ENCODE data around the gene EXOC3. TPM values are rescaled to one million over a fixed set of nuclear protein-coding genes. Genes with fewer than 3 reads are reported as not detected.

EXOC3 gene
- total RNA-seq, 2 donors from 2014 or later = 71.3 to 86.3 TPM

GRCh38 chr5:432928-433791, 9.8 kb upstream of the EXOC3 start:
- DNase-seq = no peak

GRCh38 chr5:433836-434235, 9.1 kb upstream of the EXOC3 start:
- H3K4me1 Mint-ChIP-seq = no peaks in the 10 kb centered on the region
- H3K4me3 Mint-ChIP-seq = no peak overlapping the region
- H3K36me3 Mint-ChIP-seq (ENCODE audit: low read depth) = no peaks in the 10 kb centered on the region
- no peaks in the 10 kb centered on the region for H3K9me3 ChIP-seq (ENCODE audit: control insufficient read depth, low read length, poor library complexity, severe bottlenecking)
- ATAC-seq (no peak), DNase-seq (no peak)
- H3K27ac Mint-ChIP-seq = no peak overlapping the region
- peaks cover 45% of the 10 kb centered on the region for H3K27me3 Mint-ChIP-seq

More at GRCh38 chr5:432928-433791, 9.8 kb upstream of the EXOC3 start:
- peaks cover 48% of the 10 kb centered on the region for H3K27me3 Mint-ChIP-seq
- H3K36me3 Mint-ChIP-seq (ENCODE audit: low read depth) = no peaks in the 10 kb centered on the region
- no peak overlapping the region for H3K27ac Mint-ChIP-seq
- ATAC-seq = no peak
- H3K9me3 ChIP-seq (ENCODE audit: control insufficient read depth, low read length, poor library complexity, severe bottlenecking) = no peaks in the 10 kb centered on the region
- no peaks in the 10 kb centered on the region for H3K4me1 Mint-ChIP-seq
- H3K4me3 Mint-ChIP-seq = no peak overlapping the region

- no peak for ATAC-seq
- Mint-ChIP-seq H3K36me3 (ENCODE audit: low read depth) (no peaks in the 10 kb centered on the region), H3K4me3 (no peak overlapping the region), H3K27ac (no peak overlapping the region), H3K27me3 (peaks cover 45% of the 10 kb centered on the region), H3K4me1 (no peaks in the 10 kb centered on the region)
- no peak for DNase-seq
- no peaks in the 10 kb centered on the region for H3K9me3 ChIP-seq (ENCODE audit: control insufficient read depth, low read length, poor library complexity, severe bottlenecking)
These were observed 8.4 kb upstream of the EXOC3 start for GRCh38 chr5:434443-435146.

GRCh38 chr5:435156-435790, 7.7 kb upstream of the EXOC3 start:
- H3K27ac Mint-ChIP-seq = no peak overlapping the region
- ATAC-seq = no peak

GRCh38 chr5:435961-436640, 6.9 kb upstream of the EXOC3 start:
- ATAC-seq = no peak
- H3K36me3 Mint-ChIP-seq (ENCODE audit: low read depth) = no peaks in the 10 kb centered on the region
- no peak overlapping the region for H3K4me3 Mint-ChIP-seq
- no peak overlapping the region for H3K27ac Mint-ChIP-seq
- H3K4me1 Mint-ChIP-seq = peaks cover 3% of the 10 kb centered on the region
- peak in 1 of 3 donors; percentile 6 for DNase-seq
- H3K9me3 ChIP-seq (ENCODE audit: control insufficient read depth, low read length, poor library complexity, severe bottlenecking) = no peaks in the 10 kb centered on the region
- peaks cover 34% of the 10 kb centered on the region for H3K27me3 Mint-ChIP-seq

More at GRCh38 chr5:435156-435790, 7.7 kb upstream of the EXOC3 start:
- H3K9me3 ChIP-seq (ENCODE audit: control insufficient read depth, low read length, poor library complexity, severe bottlenecking) = no peaks in the 10 kb centered on the region
- Mint-ChIP-seq H3K36me3 (ENCODE audit: low read depth) (no peaks in the 10 kb centered on the region), H3K4me3 (no peak overlapping the region), H3K4me1 (peaks cover under 1% of the 10 kb centered on the region), H3K27me3 (peaks cover 38% of the 10 kb centered on the region)
- peak in 1 of 3 donors; percentile 3 for DNase-seq

GRCh38 chr5:436641-436975, 6.4 kb upstream of the EXOC3 start:
- H3K27me3 Mint-ChIP-seq = peaks cover 33% of the 10 kb centered on the region
- no peaks in the 10 kb centered on the region for H3K9me3 ChIP-seq (ENCODE audit: control insufficient read depth, low read length, poor library complexity, severe bottlenecking)
- peak in 1 of 3 donors; percentile 2 for DNase-seq
- H3K27ac Mint-ChIP-seq = no peak overlapping the region
- no peak for ATAC-seq
- H3K36me3 Mint-ChIP-seq (ENCODE audit: low read depth) = no peaks in the 10 kb centered on the region
- no peak overlapping the region for H3K4me3 Mint-ChIP-seq
- H3K4me1 Mint-ChIP-seq = peaks cover 3% of the 10 kb centered on the region

- peak in 1 of 3 donors; percentile 4 for DNase-seq
- no peak overlapping the region for H3K27ac Mint-ChIP-seq
These were observed 5.7 kb upstream of the EXOC3 start for GRCh38 chr5:437281-437771.

GRCh38 chr5:438481-438981, 4.4 kb upstream of the EXOC3 start:
- no peak overlapping the region for H3K27ac Mint-ChIP-seq
- H3K9me3 ChIP-seq (ENCODE audit: control insufficient read depth, low read length, poor library complexity, severe bottlenecking) = no peaks in the 10 kb centered on the region
- DNase-seq (no peak), ATAC-seq (no peak)
- H3K4me1 Mint-ChIP-seq = peaks cover 7% of the 10 kb centered on the region
- peaks cover 23% of the 10 kb centered on the region for H3K27me3 Mint-ChIP-seq
- no peaks in the 10 kb centered on the region for H3K36me3 Mint-ChIP-seq (ENCODE audit: low read depth)
- H3K4me3 Mint-ChIP-seq = no peak overlapping the region

More at GRCh38 chr5:437281-437771, 5.7 kb upstream of the EXOC3 start:
- Mint-ChIP-seq H3K36me3 (ENCODE audit: low read depth) (no peaks in the 10 kb centered on the region), H3K4me1 (peaks cover 5% of the 10 kb centered on the region), H3K27me3 (peaks cover 26% of the 10 kb centered on the region), H3K4me3 (no peak overlapping the region)
- no peak for ATAC-seq
- H3K9me3 ChIP-seq (ENCODE audit: control insufficient read depth, low read length, poor library complexity, severe bottlenecking) = no peaks in the 10 kb centered on the region

GRCh38 chr5:439181-439580, 3.8 kb upstream of the EXOC3 start:
- no peaks in the 10 kb centered on the region for H3K36me3 Mint-ChIP-seq (ENCODE audit: low read depth)

GRCh38 chr5:439636-440035, 3.3 kb upstream of the EXOC3 start:
- no peaks in the 10 kb centered on the region for H3K9me3 ChIP-seq (ENCODE audit: control insufficient read depth, low read length, poor library complexity, severe bottlenecking)
- no peak overlapping the region for H3K27ac Mint-ChIP-seq
- peaks cover 13% of the 10 kb centered on the region for H3K4me1 Mint-ChIP-seq
- ATAC-seq = no peak
- no peak overlapping the region for H3K4me3 Mint-ChIP-seq
- DNase-seq = peak in 1 of 3 donors; percentile 2
- H3K27me3 Mint-ChIP-seq = peaks cover 21% of the 10 kb centered on the region
- no peaks in the 10 kb centered on the region for H3K36me3 Mint-ChIP-seq (ENCODE audit: low read depth)

More at GRCh38 chr5:439181-439580, 3.8 kb upstream of the EXOC3 start:
- DNase-seq = peak in 1 of 3 donors; percentile 2
- Mint-ChIP-seq H3K4me1 (peaks cover 9% of the 10 kb centered on the region), H3K27ac (no peak overlapping the region), H3K27me3 (peaks cover 23% of the 10 kb centered on the region), H3K4me3 (no peak overlapping the region)
- ATAC-seq = no peak
- H3K9me3 ChIP-seq (ENCODE audit: control insufficient read depth, low read length, poor library complexity, severe bottlenecking) = no peaks in the 10 kb centered on the region

- no peaks in the 10 kb centered on the region for H3K9me3 ChIP-seq (ENCODE audit: control insufficient read depth, low read length, poor library complexity, severe bottlenecking)
- ATAC-seq = no peak
- Mint-ChIP-seq H3K27ac (no peak overlapping the region), H3K4me3 (no peak overlapping the region), H3K4me1 (peaks cover 18% of the 10 kb centered on the region), H3K36me3 (ENCODE audit: low read depth) (no peaks in the 10 kb centered on the region), H3K27me3 (peaks cover 11% of the 10 kb centered on the region)
- no peak for DNase-seq
These were observed 2.4 kb upstream of the EXOC3 start for GRCh38 chr5:440401-441201.

- Mint-ChIP-seq H3K36me3 (ENCODE audit: low read depth) (peaks cover 3% of the 10 kb centered on the region), H3K27me3 (peaks cover 4% of the 10 kb centered on the region), H3K4me1 (peaks cover 28% of the 10 kb centered on the region), H3K27ac (peak overlapping the region; percentile 87), H3K4me3 (peak overlapping the region; percentile 95)
- peak in 1 of 3 donors; percentile 3 for DNase-seq
- ATAC-seq = no peak
- no peaks in the 10 kb centered on the region for H3K9me3 ChIP-seq (ENCODE audit: control insufficient read depth, low read length, poor library complexity, severe bottlenecking)
These were observed 1.0 kb upstream of the EXOC3 start for GRCh38 chr5:441996-442334.

Data from T-helper 17 cell (primary cell).